Mesendoderm (in vitro differentiated cells): ENCODE data around the gene APOBEC3G.

Experiments
- DNase-seq: peaks from one replicate; pipeline ENCODE4 v3.0.0; 2013
- H2AK5ac ChIP-seq: 2 replicates; pipeline ENCODE4 v1.6.1; 2013; ENCODE audit warnings: low read length, inconsistent platforms
- H2BK120ac ChIP-seq: 2 replicates; pipeline ENCODE4 v1.6.1; 2013; ENCODE audit warnings: low read depth, mild to moderate bottlenecking, low read length, moderate library complexity, mixed read lengths
- H2BK15ac ChIP-seq: replicated peaks from 2 replicates; pipeline ENCODE4 v1.6.1; 2013; ENCODE audit warnings: low read depth, mild to moderate bottlenecking, moderate library complexity
- H2BK5ac ChIP-seq: 2 replicates; pipeline ENCODE4 v1.6.1; 2013; ENCODE audit warnings: low read length, inconsistent platforms
- H3K18ac ChIP-seq: 2 replicates; pipeline ENCODE4 v1.6.1; 2013; ENCODE audit warnings: mild to moderate bottlenecking, low read length, mixed read lengths
- H3K23ac ChIP-seq: one replicate; pipeline ENCODE4 v1.6.1; 2013; ENCODE audit warnings: low read length
- H3K27ac ChIP-seq: 2 replicates; pipeline ENCODE4 v1.5.1; 2013; ENCODE audit warnings: low read depth, mild to moderate bottlenecking, inconsistent platforms, low read length, moderate library complexity
- H3K27me3 ChIP-seq: 2 replicates; pipeline ENCODE4 v1.6.1; 2013; ENCODE audit warnings: low read length, control low read depth, mild to moderate bottlenecking, inconsistent platforms; ENCODE audit not compliant: insufficient read depth, poor library complexity
- H3K36me3 ChIP-seq: 2 replicates; pipeline ENCODE4 v1.6.1; 2013; ENCODE audit warnings: low read length, inconsistent platforms; ENCODE audit not compliant: control insufficient read depth, insufficient read depth
- H3K4ac ChIP-seq: one replicate; pipeline ENCODE4 v1.6.1; 2013; ENCODE audit warnings: low read depth, mild to moderate bottlenecking, low read length, moderate library complexity
- H3K4me1 ChIP-seq: 2 replicates; pipeline ENCODE4 v1.6.1; 2013; ENCODE audit warnings: low read depth, low read length, inconsistent platforms; ENCODE audit not compliant: control insufficient read depth
- H3K4me2 ChIP-seq: 2 replicates; pipeline ENCODE4 v1.6.1; 2013; ENCODE audit warnings: low read length
- H3K4me3 ChIP-seq: 2 replicates; pipeline ENCODE4 v1.5.1; 2013; ENCODE audit warnings: mild to moderate bottlenecking, low read length
- H3K56ac ChIP-seq: one replicate; pipeline ENCODE4 v1.6.1; 2013; ENCODE audit warnings: low read length
- H3K79me1 ChIP-seq: 2 replicates; pipeline ENCODE4 v1.6.1; 2013; ENCODE audit warnings: low read length, inconsistent platforms
- H3K79me2 ChIP-seq: 2 replicates; pipeline ENCODE4 v1.6.1; 2013; ENCODE audit warnings: mild to moderate bottlenecking, low read length; ENCODE audit not compliant: control insufficient read depth, insufficient read depth
- H3K9ac ChIP-seq: 2 replicates; pipeline ENCODE4 v1.6.1; 2013; ENCODE audit warnings: low read length, inconsistent platforms
- H4K5ac ChIP-seq: one replicate; pipeline ENCODE4 v1.6.1; 2013; ENCODE audit warnings: low read length
- H4K8ac ChIP-seq: one replicate; pipeline ENCODE4 v1.6.1; 2013; ENCODE audit warnings: low read depth, mild to moderate bottlenecking, control low read depth, low read length, moderate library complexity
- WGBS: extraction: QIAGEN DNeasy Blood & Tissue Kit; methylation state at CpG from one replicate; pipeline ENCODE4 v1.1.7; 2013; ENCODE audit warnings: low lambda C conversion rate, missing lambda C conversion rate; ENCODE audit not compliant: insufficient coverage; ENCODE audit errors: extremely low coverage; 5-methylcytosine and 5-hydroxymethylcytosine counted together

APOBEC3G gene

GRCh38 chr22:39130152-39130704, 53.2 kb downstream of the APOBEC3G start:
- H3K27ac ChIP-seq = no peak overlapping the region
- H3K4me2 ChIP-seq = no peak overlapping the region
- no CpG with 5 or more reads among the region's 8 CpGs for WGBS

GRCh38 chr22:39130892-39131855, 54.1 kb downstream of the APOBEC3G start:
- Histone ChIP-seq H3K9ac (peak overlapping the region; percentile 47), H4K5ac (no peak overlapping the region), H3K18ac (no peak overlapping the region), H3K27ac (no peak overlapping the region), H3K36me3 (no peaks in the 10 kb centered on the region), H4K8ac (no peak overlapping the region), H3K4me1 (peaks cover 8% of the 10 kb centered on the region), H3K4ac (no peak overlapping the region), H3K79me1 (no peaks in the 10 kb centered on the region), H2BK15ac (no peak overlapping the region), H2BK5ac (no peak overlapping the region), H3K23ac (no peak overlapping the region), H3K79me2 (no peaks in the 10 kb centered on the region), H2AK5ac (no peak overlapping the region), H3K4me3 (no peak overlapping the region), H3K4me2 (no peak overlapping the region), H2BK120ac (no peak overlapping the region), H3K27me3 (no peaks in the 10 kb centered on the region), H3K56ac (peak overlapping the region; percentile 64)
- 100% methylated on average over 2 of the region's 24 CpGs for WGBS
- DNase-seq = no peak

More at GRCh38 chr22:39130152-39130704, 53.2 kb downstream of the APOBEC3G start:
- Histone ChIP-seq H4K8ac (no peak overlapping the region), H2BK15ac (no peak overlapping the region), H2BK5ac (no peak overlapping the region), H3K79me1 (no peaks in the 10 kb centered on the region), H2AK5ac (no peak overlapping the region), H3K56ac (no peak overlapping the region), H3K18ac (no peak overlapping the region), H3K4me1 (peaks cover 8% of the 10 kb centered on the region), H3K23ac (no peak overlapping the region), H3K4me3 (no peak overlapping the region), H3K4ac (no peak overlapping the region), H4K5ac (no peak overlapping the region), H3K36me3 (no peaks in the 10 kb centered on the region), H2BK120ac (no peak overlapping the region), H3K9ac (no peak overlapping the region), H3K79me2 (no peaks in the 10 kb centered on the region), H3K27me3 (no peaks in the 10 kb centered on the region)
- DNase-seq = no peak

- Histone ChIP-seq H3K79me2 (no peaks in the 10 kb centered on the region), H3K4me1 (peaks cover 8% of the 10 kb centered on the region), H2BK5ac (no peak overlapping the region), H3K79me1 (no peaks in the 10 kb centered on the region), H3K4me3 (no peak overlapping the region), H3K4me2 (no peak overlapping the region), H3K18ac (no peak overlapping the region), H2BK120ac (no peak overlapping the region), H4K5ac (no peak overlapping the region), H2AK5ac (no peak overlapping the region), H3K4ac (no peak overlapping the region), H3K27ac (no peak overlapping the region), H2BK15ac (no peak overlapping the region), H3K9ac (no peak overlapping the region), H3K27me3 (no peaks in the 10 kb centered on the region), H3K23ac (no peak overlapping the region), H3K36me3 (no peaks in the 10 kb centered on the region), H3K56ac (no peak overlapping the region), H4K8ac (no peak overlapping the region)
- no peak for DNase-seq
- WGBS = no CpG with 5 or more reads among the region's 6 CpGs
Measured at GRCh38 chr22:39132281-39132680, 55.2 kb downstream of the APOBEC3G start.

- Histone ChIP-seq H3K79me1 (no peaks in the 10 kb centered on the region), H3K18ac (no peak overlapping the region), H2AK5ac (no peak overlapping the region), H2BK15ac (no peak overlapping the region), H3K4me2 (no peak overlapping the region), H2BK5ac (no peak overlapping the region), H3K27me3 (no peaks in the 10 kb centered on the region), H3K4me3 (no peak overlapping the region), H3K36me3 (no peaks in the 10 kb centered on the region), H3K4ac (no peak overlapping the region), H4K8ac (no peak overlapping the region), H4K5ac (no peak overlapping the region), H3K79me2 (no peaks in the 10 kb centered on the region), H3K23ac (no peak overlapping the region), H3K4me1 (peaks cover 8% of the 10 kb centered on the region), H3K27ac (no peak overlapping the region), H3K56ac (no peak overlapping the region), H3K9ac (no peak overlapping the region), H2BK120ac (no peak overlapping the region)
- DNase-seq = no peak
- no CpG with 5 or more reads among the region's 22 CpGs for WGBS
Measured at GRCh38 chr22:39132871-39133524, 55.9 kb downstream of the APOBEC3G start.

GRCh38 chr22:39133871-39134270, 56.8 kb downstream of the APOBEC3G start:
- DNase-seq = no peak
- H3K4me3 ChIP-seq = no peak overlapping the region
- H3K79me2 ChIP-seq = no peaks in the 10 kb centered on the region
- H2BK15ac ChIP-seq = no peak overlapping the region
- no peak overlapping the region for H3K27ac ChIP-seq
- H3K23ac ChIP-seq = no peak overlapping the region
- H3K27me3 ChIP-seq = no peaks in the 10 kb centered on the region
- no peak overlapping the region for H3K4me2 ChIP-seq
- H2BK5ac ChIP-seq = no peak overlapping the region
- no peaks in the 10 kb centered on the region for H3K36me3 ChIP-seq
- H3K9ac ChIP-seq = no peak overlapping the region
- H3K56ac ChIP-seq = no peak overlapping the region
- no peak overlapping the region for H2AK5ac ChIP-seq
- no peak overlapping the region for H4K5ac ChIP-seq
- no peak overlapping the region for H2BK120ac ChIP-seq
- no CpG with 5 or more reads among the region's 17 CpGs for WGBS
- H4K8ac ChIP-seq = no peak overlapping the region
- peaks cover 8% of the 10 kb centered on the region for H3K4me1 ChIP-seq
- H3K4ac ChIP-seq = no peak overlapping the region
- H3K79me1 ChIP-seq = no peaks in the 10 kb centered on the region
- H3K18ac ChIP-seq = no peak overlapping the region
